ENCODE results near the gene NAV3.

Gene NAV3

DNA sequence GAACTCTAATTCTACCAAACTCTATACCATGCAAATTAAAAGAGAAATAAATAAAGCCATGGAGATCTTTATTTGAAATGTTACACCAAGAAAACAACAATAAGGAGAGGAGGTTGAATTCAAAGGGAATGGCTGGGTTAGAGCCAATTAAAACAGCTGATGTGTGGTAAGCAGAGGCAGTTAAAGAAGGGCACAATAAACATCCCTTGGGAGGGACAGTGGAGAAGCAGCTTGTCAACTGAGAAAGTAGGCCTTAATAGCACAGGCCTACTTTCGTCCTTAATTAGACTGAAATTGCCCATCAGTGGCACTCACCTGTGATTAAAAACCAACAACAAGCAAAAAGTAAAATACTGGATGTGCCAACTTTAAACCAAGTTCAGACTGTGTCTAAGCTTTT, 16.3 kb upstream of the NAV3 start:
- Histone ChIP-seq H3K9me3 (ENCODE audit: control insufficient read depth, insufficient read depth, low read length) (no peaks in the 10 kb centered on the region), H3K4me1 (ENCODE audit: control insufficient read depth, insufficient read depth, low read length) (peaks cover 3% of the 10 kb centered on the region; the same call in 1 of the 2 replicates), H3K36me3 (ENCODE audit: control insufficient read depth, insufficient read depth, low read length) (no peaks in the 10 kb centered on the region), H3K4me3 (ENCODE audit: low read depth, low read length) (no peak overlapping the region), H3K9ac (ENCODE audit: low read depth, low read length) (no peak overlapping the region), H3K27ac (ENCODE audit: low read depth, low read length) (no peak overlapping the region), H3K27me3 (ENCODE audit: control insufficient read depth, insufficient read depth, low read length) (no peaks in the 10 kb centered on the region)

DNA sequence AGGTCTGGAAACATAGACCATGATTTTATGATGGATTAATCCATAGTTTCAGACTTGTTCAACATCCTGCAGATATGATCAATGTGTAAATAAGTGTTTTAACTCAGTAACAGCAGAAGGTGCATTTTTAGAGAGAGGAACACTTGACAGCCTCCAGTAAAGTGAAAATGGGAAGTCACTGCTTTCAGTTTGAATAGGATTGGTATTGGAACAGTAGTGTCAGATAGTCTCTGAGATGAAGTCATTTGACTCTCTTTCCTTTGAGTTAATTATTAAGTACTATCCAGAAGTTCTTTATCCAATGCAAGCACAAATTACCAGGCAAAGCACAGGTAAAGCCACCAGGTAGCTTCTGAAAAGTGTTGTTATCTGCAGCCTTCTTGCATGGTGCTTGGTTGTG, 14.5 kb upstream of the NAV3 start:
- no peak overlapping the region for H3K4me3 ChIP-seq (ENCODE audit: low read depth, low read length)
- H3K27ac ChIP-seq (ENCODE audit: low read depth, low read length) = no peak overlapping the region
- H3K36me3 ChIP-seq (ENCODE audit: control insufficient read depth, insufficient read depth, low read length) = no peaks in the 10 kb centered on the region
- H3K27me3 ChIP-seq (ENCODE audit: control insufficient read depth, insufficient read depth, low read length) = no peaks in the 10 kb centered on the region
- H3K4me1 ChIP-seq (ENCODE audit: control insufficient read depth, insufficient read depth, low read length) = peaks cover under 1% of the 10 kb centered on the region; the same call in 1 of the 2 replicates
- no peaks in the 10 kb centered on the region for H3K9me3 ChIP-seq (ENCODE audit: control insufficient read depth, insufficient read depth, low read length)
- no peak overlapping the region for H3K9ac ChIP-seq (ENCODE audit: low read depth, low read length)

DNA sequence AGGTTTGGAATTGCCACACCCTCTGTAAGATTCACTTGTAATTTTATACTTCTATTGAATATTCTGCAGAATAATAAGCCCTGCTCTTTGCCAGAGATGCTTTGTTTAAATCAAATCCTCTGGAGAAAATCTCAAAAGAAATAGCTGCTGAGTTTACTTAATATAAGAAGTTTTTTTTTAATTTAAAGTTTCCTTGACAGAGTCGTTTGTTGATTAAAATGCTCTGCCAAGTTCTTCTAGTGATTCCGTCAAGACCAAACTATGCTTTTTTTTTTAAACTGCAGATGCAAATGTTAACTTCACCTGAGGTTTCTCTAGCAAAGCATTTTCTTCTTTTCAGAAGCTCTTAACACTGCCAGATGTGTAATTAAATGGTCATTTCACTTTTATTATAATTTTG, 13.4 kb upstream of the NAV3 start:
- Histone ChIP-seq H3K27me3 (ENCODE audit: control insufficient read depth, insufficient read depth, low read length) (no peaks in the 10 kb centered on the region), H3K4me1 (ENCODE audit: control insufficient read depth, insufficient read depth, low read length) (no peaks in the 10 kb centered on the region), H3K9me3 (ENCODE audit: control insufficient read depth, insufficient read depth, low read length) (no peaks in the 10 kb centered on the region), H3K9ac (ENCODE audit: low read depth, low read length) (no peak overlapping the region), H3K27ac (ENCODE audit: low read depth, low read length) (no peak overlapping the region), H3K4me3 (ENCODE audit: low read depth, low read length) (no peak overlapping the region), H3K36me3 (ENCODE audit: control insufficient read depth, insufficient read depth, low read length) (no peaks in the 10 kb centered on the region)

DNA sequence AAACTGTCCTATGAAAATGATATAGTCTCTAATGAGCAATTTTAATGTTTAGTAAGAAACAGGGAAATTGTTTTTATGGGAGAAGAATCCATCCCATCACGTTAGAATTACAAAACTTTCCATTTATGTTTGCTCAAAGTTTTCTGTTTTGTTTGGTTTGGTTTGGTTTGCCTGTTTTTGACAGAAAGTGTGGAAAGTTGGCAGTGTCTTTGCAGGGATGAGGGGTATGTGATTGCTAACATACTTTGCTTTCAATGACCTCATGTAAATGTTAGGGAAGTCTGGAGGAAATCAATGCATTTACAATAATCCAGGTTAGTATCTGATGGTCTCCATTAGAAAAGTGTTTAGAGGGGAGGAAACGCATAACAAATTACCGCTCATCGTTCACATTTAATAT, 12.3 kb upstream of the NAV3 start:
- H3K27me3 ChIP-seq (ENCODE audit: control insufficient read depth, insufficient read depth, low read length) = no peaks in the 10 kb centered on the region
- no peak overlapping the region for H3K4me3 ChIP-seq (ENCODE audit: low read depth, low read length)
- H3K36me3 ChIP-seq (ENCODE audit: control insufficient read depth, insufficient read depth, low read length) = no peaks in the 10 kb centered on the region
- H3K4me1 ChIP-seq (ENCODE audit: control insufficient read depth, insufficient read depth, low read length) = no peaks in the 10 kb centered on the region
- H3K27ac ChIP-seq (ENCODE audit: low read depth, low read length) = no peak overlapping the region
- no peaks in the 10 kb centered on the region for H3K9me3 ChIP-seq (ENCODE audit: control insufficient read depth, insufficient read depth, low read length)
- no peak overlapping the region for H3K9ac ChIP-seq (ENCODE audit: low read depth, low read length)

DNA sequence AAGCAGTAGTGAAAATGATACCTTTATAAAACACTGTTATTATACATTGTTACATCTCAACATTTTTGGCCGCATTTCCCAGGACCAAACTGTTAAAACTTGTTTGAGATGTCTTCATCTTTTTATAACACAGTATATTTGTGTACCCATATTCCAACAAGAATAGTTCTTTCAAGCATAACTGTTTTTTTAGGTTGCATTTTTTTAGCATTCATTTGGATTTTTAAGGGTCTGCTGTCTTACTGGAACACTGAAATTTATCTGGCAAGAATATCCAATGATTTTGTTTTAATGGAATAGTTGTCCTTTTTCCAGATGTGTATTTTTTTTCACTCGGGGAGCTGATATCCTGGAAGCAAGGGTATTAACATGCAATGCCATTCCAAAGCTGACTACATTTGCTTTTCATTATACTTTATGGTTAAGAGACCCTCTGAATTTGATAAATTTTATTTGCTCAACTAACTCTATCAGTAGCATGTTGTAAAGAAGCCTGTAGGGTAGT, 8.9 kb upstream of the NAV3 start:
- Histone ChIP-seq H3K27ac (ENCODE audit: low read depth, low read length) (no peak overlapping the region), H3K9ac (ENCODE audit: low read depth, low read length) (no peak overlapping the region), H3K4me3 (ENCODE audit: low read depth, low read length) (no peak overlapping the region), H3K27me3 (ENCODE audit: control insufficient read depth, insufficient read depth, low read length) (no peaks in the 10 kb centered on the region), H3K4me1 (ENCODE audit: control insufficient read depth, insufficient read depth, low read length) (no peaks in the 10 kb centered on the region), H3K36me3 (ENCODE audit: control insufficient read depth, insufficient read depth, low read length) (no peaks in the 10 kb centered on the region), H3K9me3 (ENCODE audit: control insufficient read depth, insufficient read depth, low read length) (no peaks in the 10 kb centered on the region)

DNA sequence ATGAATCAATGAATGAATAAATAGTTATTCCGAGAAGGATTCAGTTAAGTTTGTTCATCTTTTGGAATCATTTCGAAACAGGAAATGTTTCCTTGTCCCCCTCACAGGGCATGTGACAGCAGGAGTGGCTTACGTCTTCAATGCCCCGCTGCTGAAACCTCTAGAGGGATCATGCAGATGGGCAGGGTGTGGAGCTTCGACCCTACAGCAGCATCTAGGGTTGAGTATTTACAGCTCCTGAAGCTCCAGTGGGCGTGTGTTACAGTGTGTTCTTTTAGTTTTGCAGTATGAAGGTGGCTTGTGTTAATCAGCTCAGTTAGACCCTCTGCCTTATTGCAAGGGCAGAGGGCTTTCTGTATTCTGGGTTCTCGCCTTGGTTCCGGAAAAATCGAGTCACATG, 2.6 kb downstream of the NAV3 start:
- no peaks in the 10 kb centered on the region for H3K36me3 ChIP-seq (ENCODE audit: control insufficient read depth, insufficient read depth, low read length)
- H3K9me3 ChIP-seq (ENCODE audit: control insufficient read depth, insufficient read depth, low read length) = no peaks in the 10 kb centered on the region
- H3K27ac ChIP-seq (ENCODE audit: low read depth, low read length) = no peak overlapping the region
- no peak overlapping the region for H3K4me3 ChIP-seq (ENCODE audit: low read depth, low read length)
- H3K9ac ChIP-seq (ENCODE audit: low read depth, low read length) = no peak overlapping the region
- peaks cover 15% of the 10 kb centered on the region for H3K4me1 ChIP-seq (ENCODE audit: control insufficient read depth, insufficient read depth, low read length)
- no peaks in the 10 kb centered on the region for H3K27me3 ChIP-seq (ENCODE audit: control insufficient read depth, insufficient read depth, low read length)

DNA sequence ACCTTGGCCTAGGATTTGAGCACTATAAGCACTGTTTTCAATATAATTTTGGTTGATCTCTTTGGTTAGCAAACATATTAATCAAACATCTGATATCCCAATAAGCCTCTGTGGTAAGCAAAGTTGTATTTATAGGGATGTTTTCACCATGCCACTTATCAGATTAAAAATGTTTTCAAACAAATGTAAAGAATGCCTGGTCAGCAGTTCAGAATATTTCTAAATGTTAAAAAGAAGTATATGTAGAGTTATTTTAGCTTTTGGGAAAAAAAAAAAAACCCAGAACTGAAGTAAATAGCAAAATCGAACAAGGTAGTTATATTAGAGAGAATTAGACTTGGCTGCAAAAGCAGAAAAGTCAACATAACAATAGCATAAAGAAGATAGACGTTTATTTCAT, 3.9 kb downstream of the NAV3 start:
- peaks cover 15% of the 10 kb centered on the region for H3K4me1 ChIP-seq (ENCODE audit: control insufficient read depth, insufficient read depth, low read length)
- H3K4me3 ChIP-seq (ENCODE audit: low read depth, low read length) = no peak overlapping the region
- H3K27ac ChIP-seq (ENCODE audit: low read depth, low read length) = no peak overlapping the region
- no peaks in the 10 kb centered on the region for H3K9me3 ChIP-seq (ENCODE audit: control insufficient read depth, insufficient read depth, low read length)
- no peaks in the 10 kb centered on the region for H3K27me3 ChIP-seq (ENCODE audit: control insufficient read depth, insufficient read depth, low read length)
- no peak overlapping the region for H3K9ac ChIP-seq (ENCODE audit: low read depth, low read length)
- H3K36me3 ChIP-seq (ENCODE audit: control insufficient read depth, insufficient read depth, low read length) = no peaks in the 10 kb centered on the region

DNA sequence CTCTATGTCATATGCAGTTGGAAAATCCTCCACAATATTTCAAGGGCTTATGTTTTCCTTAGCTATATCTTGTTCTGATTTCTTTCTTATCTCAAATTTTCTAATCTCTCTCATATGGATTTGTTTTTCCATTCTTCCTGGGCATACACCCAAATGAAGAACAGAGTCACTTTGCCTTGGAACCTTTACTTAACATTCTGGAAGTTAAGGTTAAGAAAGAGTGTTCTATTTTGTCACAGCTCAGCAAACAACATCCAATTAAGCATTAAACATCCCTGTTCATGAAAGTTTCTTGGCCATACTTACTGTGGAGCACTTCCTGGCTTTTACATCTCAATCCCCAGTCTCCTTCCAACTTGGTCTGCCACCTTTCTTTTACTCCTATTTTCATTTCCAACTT, 5.3 kb downstream of the NAV3 start:
- Histone ChIP-seq H3K36me3 (ENCODE audit: control insufficient read depth, insufficient read depth, low read length) (no peaks in the 10 kb centered on the region), H3K27me3 (ENCODE audit: control insufficient read depth, insufficient read depth, low read length) (no peaks in the 10 kb centered on the region), H3K4me1 (ENCODE audit: control insufficient read depth, insufficient read depth, low read length) (peaks cover 15% of the 10 kb centered on the region), H3K9me3 (ENCODE audit: control insufficient read depth, insufficient read depth, low read length) (no peaks in the 10 kb centered on the region), H3K4me3 (ENCODE audit: low read depth, low read length) (no peak overlapping the region), H3K9ac (ENCODE audit: low read depth, low read length) (no peak overlapping the region), H3K27ac (ENCODE audit: low read depth, low read length) (no peak overlapping the region)

DNA sequence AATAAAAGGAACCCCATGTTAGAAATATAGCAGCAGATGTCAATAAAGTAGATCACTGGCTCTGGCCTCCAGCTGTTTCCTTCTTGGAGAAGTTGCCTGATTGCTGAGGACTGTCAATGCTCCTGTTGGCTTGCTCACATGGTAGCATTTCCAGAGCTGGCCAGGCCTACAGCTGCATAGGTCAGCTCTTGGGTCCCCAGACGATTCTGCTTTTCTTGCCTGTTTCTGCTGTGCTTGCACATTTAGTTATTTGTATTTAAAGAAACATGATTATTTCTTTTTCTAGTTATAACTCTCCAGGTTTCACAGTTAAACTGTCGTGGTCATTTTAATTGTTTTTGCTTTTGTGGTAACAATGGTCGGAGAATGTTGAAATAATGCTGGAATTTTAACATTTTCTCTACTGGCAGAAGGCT, 7.2 kb downstream of the NAV3 start:
- Histone ChIP-seq H3K4me3 (ENCODE audit: low read depth, low read length) (no peak overlapping the region), H3K9ac (ENCODE audit: low read depth, low read length) (no peak overlapping the region), H3K27me3 (ENCODE audit: control insufficient read depth, insufficient read depth, low read length) (no peaks in the 10 kb centered on the region), H3K36me3 (ENCODE audit: control insufficient read depth, insufficient read depth, low read length) (no peaks in the 10 kb centered on the region), H3K9me3 (ENCODE audit: control insufficient read depth, insufficient read depth, low read length) (no peaks in the 10 kb centered on the region), H3K27ac (ENCODE audit: low read depth, low read length) (no peak overlapping the region), H3K4me1 (ENCODE audit: control insufficient read depth, insufficient read depth, low read length) (peaks cover 15% of the 10 kb centered on the region)

DNA sequence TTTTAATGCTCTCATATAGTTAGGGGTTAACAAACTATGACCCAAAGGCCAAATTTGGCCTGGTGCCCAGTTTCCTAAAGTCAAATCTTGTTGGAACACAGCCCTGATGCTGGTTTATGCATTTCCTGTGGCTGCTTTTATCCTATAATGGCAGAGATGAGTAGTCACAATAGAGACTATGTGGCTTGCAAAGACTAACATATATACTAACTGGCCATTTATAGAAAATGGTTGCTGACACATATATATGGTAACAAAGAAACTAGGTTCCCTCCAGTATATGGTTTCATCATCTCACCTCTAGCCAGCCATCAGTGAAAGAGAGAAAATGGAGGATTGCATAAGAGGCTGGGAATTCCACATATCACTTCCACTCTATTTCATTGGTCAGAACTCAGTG, 10.8 kb downstream of the NAV3 start:
- Histone ChIP-seq H3K9me3 (ENCODE audit: control insufficient read depth, insufficient read depth, low read length) (no peaks in the 10 kb centered on the region), H3K4me1 (ENCODE audit: control insufficient read depth, insufficient read depth, low read length) (peaks cover 15% of the 10 kb centered on the region), H3K36me3 (ENCODE audit: control insufficient read depth, insufficient read depth, low read length) (no peaks in the 10 kb centered on the region), H3K27me3 (ENCODE audit: control insufficient read depth, insufficient read depth, low read length) (no peaks in the 10 kb centered on the region), H3K9ac (ENCODE audit: low read depth, low read length) (no peak overlapping the region), H3K4me3 (ENCODE audit: low read depth, low read length) (no peak overlapping the region), H3K27ac (ENCODE audit: low read depth, low read length) (no peak overlapping the region)

DNA sequence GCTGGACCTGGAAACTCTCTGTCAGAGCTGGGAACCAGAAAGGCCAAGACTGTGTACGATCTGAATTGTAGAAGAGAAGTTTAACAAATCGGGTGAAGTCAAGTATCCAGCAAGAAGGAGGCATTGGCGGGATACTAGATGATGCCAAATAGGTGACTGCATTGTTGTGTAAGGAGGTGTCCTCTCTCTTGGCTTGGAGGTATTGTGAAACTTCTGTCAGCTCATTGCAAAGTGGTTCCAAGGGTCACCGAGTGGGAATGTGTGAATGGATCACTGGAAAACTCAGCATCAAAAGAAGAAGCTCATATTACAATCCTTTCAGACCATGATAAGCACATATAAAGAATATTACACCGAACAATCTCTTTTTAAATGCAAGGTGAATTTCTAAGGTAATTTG, 11.7 kb downstream of the NAV3 start:
- H3K27me3 ChIP-seq (ENCODE audit: control insufficient read depth, insufficient read depth, low read length) = no peaks in the 10 kb centered on the region
- H3K36me3 ChIP-seq (ENCODE audit: control insufficient read depth, insufficient read depth, low read length) = no peaks in the 10 kb centered on the region
- no peaks in the 10 kb centered on the region for H3K9me3 ChIP-seq (ENCODE audit: control insufficient read depth, insufficient read depth, low read length)
- H3K9ac ChIP-seq (ENCODE audit: low read depth, low read length) = no peak overlapping the region
- H3K27ac ChIP-seq (ENCODE audit: low read depth, low read length) = no peak overlapping the region
- no peak overlapping the region for H3K4me3 ChIP-seq (ENCODE audit: low read depth, low read length)
- peaks cover 5% of the 10 kb centered on the region for H3K4me1 ChIP-seq (ENCODE audit: control insufficient read depth, insufficient read depth, low read length)

DNA sequence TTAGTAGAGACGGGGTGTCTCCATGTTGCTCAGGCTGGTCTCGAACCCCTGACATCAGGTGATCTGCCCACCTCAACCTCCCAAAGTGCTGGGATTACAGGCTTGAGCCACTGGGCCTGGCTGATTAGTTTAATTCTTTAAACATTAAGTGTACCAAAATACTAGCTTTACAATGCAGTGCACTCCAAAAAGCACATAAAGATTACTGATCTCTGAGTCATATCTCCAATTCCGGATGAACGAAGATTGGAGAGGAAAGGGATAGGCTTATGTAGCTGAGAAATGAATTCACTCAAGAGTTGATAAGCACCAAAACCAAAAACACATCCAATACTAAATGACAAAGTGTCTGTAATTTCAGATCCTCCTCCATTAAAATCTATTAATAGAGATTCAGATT, 15.1 kb downstream of the NAV3 start:
- Histone ChIP-seq H3K36me3 (ENCODE audit: control insufficient read depth, insufficient read depth, low read length) (no peaks in the 10 kb centered on the region), H3K9me3 (ENCODE audit: control insufficient read depth, insufficient read depth, low read length) (no peaks in the 10 kb centered on the region), H3K27me3 (ENCODE audit: control insufficient read depth, insufficient read depth, low read length) (no peaks in the 10 kb centered on the region), H3K4me1 (ENCODE audit: control insufficient read depth, insufficient read depth, low read length) (no peaks in the 10 kb centered on the region), H3K27ac (ENCODE audit: low read depth, low read length) (no peak overlapping the region), H3K4me3 (ENCODE audit: low read depth, low read length) (no peak overlapping the region), H3K9ac (ENCODE audit: low read depth, low read length) (no peak overlapping the region)
